ENCODE data around the gene TERC.

- TF ChIP-seq CTCF (IDR thresholded peaks at IDR 0.05; ENCODE audit: insufficient read depth, low read depth, low read length) (no peak), EZH2 (IDR thresholded peaks at IDR 0.05; ENCODE audit: insufficient read depth, low read length) (no peak)
Observed at GRCh38 chr3:169811631-169812331, 46.9 kb upstream of the TERC start.
